KMS-11 (cell line): ENCODE results near the gene CLDN16.

Experiments
- H2AFZ ChIP-seq: fragments of 200-600 bp; sonication (generic); 2 replicates; pipeline ENCODE4 v1.6.1; 2016; ENCODE audit warnings: antibody characterized with exemption, mixed run types, low read depth
- H3K27ac ChIP-seq: fragments of 200-600 bp; sonication (generic); 2 replicates; pipeline ENCODE4 v1.6.1; 2016; ENCODE audit warnings: mild to moderate bottlenecking, mixed run types
- H3K27me3 ChIP-seq: fragments of 200-600 bp; sonication (generic); 2 replicates; pipeline ENCODE4 v1.6.1; 2017; ENCODE audit warnings: mild to moderate bottlenecking, low read depth, mixed run types, moderate library complexity; ENCODE audit not compliant: insufficient read depth
- H3K36me3 ChIP-seq: fragments of 200-600 bp; sonication (generic); 2 replicates; pipeline ENCODE4 v1.6.1; 2017; ENCODE audit warnings: mild to moderate bottlenecking, mixed run types; ENCODE audit not compliant: insufficient read depth
- H3K4me1 ChIP-seq: fragments of 200-600 bp; sonication (generic); 2 replicates; pipeline ENCODE4 v1.6.1; 2016; ENCODE audit warnings: mild to moderate bottlenecking, low read depth, mixed run types; ENCODE audit not compliant: poor library complexity, severe bottlenecking
- H3K4me2 ChIP-seq: fragments of 200-600 bp; sonication (generic); 2 replicates; pipeline ENCODE4 v1.7.0; 2016; ENCODE audit warnings: mild to moderate bottlenecking, mixed run types
- H3K4me3 ChIP-seq: fragments of 200-600 bp; sonication (generic); IDR thresholded peaks from 2 replicates; pipeline ENCODE4 v1.6.1; 2017; ENCODE audit warnings: low read depth, low read length, mixed read lengths; ENCODE audit not compliant: insufficient read depth
- H3K79me2 ChIP-seq: fragments of 200-600 bp; sonication (generic); 2 replicates; pipeline ENCODE4 v1.6.1; 2016; ENCODE audit warnings: low read depth, mixed run types; ENCODE audit not compliant: insufficient read depth
- H3K9ac ChIP-seq: fragments of 200-600 bp; sonication (generic); 2 replicates; pipeline ENCODE4 v1.6.1; 2016; ENCODE audit warnings: mild to moderate bottlenecking, mixed run types
- H4K20me1 ChIP-seq: fragments of 200-600 bp; sonication (generic); 2 replicates; pipeline ENCODE4 v1.6.1; 2016; ENCODE audit warnings: mild to moderate bottlenecking, mixed run types; ENCODE audit not compliant: insufficient read depth
- CTCF ChIP-seq: fragments of 200-600 bp; sonication (generic); conservative IDR thresholded peaks from 2 replicates; pipeline ENCODE4 v1.6.1; 2017; ENCODE audit warnings: low read depth, mild to moderate bottlenecking, antibody characterized with exemption, low read length, moderate library complexity, mixed read lengths

Gene CLDN16

GRCh38 chr3:190404715-190405114, 16.8 kb downstream of the CLDN16 start:
- H3K9ac ChIP-seq: no peak overlapping the region
- no peak overlapping the region for H3K4me3 ChIP-seq
- H3K27me3 ChIP-seq: no peaks in the 10 kb centered on the region
- no peaks in the 10 kb centered on the region for H3K4me1 ChIP-seq
- no peak overlapping the region for H3K27ac ChIP-seq
- no peak for TF ChIP-seq CTCF
- no peak overlapping the region for H2AFZ ChIP-seq
- no peaks in the 10 kb centered on the region for H4K20me1 ChIP-seq
- no peaks in the 10 kb centered on the region for H3K36me3 ChIP-seq
- no peak overlapping the region for H3K4me2 ChIP-seq
- H3K79me2 ChIP-seq: no peaks in the 10 kb centered on the region

GRCh38 chr3:190414297-190414696, 26.3 kb downstream of the CLDN16 start:
- Histone ChIP-seq H3K4me3 (no peak overlapping the region), H3K4me1 (no peaks in the 10 kb centered on the region), H3K9ac (no peak overlapping the region), H3K27me3 (no peaks in the 10 kb centered on the region), H3K27ac (no peak overlapping the region), H3K36me3 (no peaks in the 10 kb centered on the region), H3K4me2 (no peak overlapping the region), H3K79me2 (no peaks in the 10 kb centered on the region), H2AFZ (no peak overlapping the region), H4K20me1 (no peaks in the 10 kb centered on the region)
- TF ChIP-seq CTCF: no peak

GRCh38 chr3:190424108-190424477, 36.1 kb downstream of the CLDN16 start:
- Histone ChIP-seq H3K27ac (no peak overlapping the region), H3K4me2 (no peak overlapping the region; the same call in 1 of the 2 replicates), H3K4me1 (peaks cover 3% of the 10 kb centered on the region), H3K9ac (no peak overlapping the region), H3K27me3 (no peaks in the 10 kb centered on the region), H4K20me1 (no peaks in the 10 kb centered on the region), H3K36me3 (no peaks in the 10 kb centered on the region), H2AFZ (0 out of 2 replicates have a peak overlapping the region, but pooled peaks have one; percentile 50), H3K4me3 (no peak overlapping the region), H3K79me2 (no peaks in the 10 kb centered on the region)
- no peak for TF ChIP-seq CTCF

- Histone ChIP-seq H2AFZ (peak overlapping the region; percentile 50), H3K36me3 (no peaks in the 10 kb centered on the region), H3K4me3 (no peak overlapping the region), H3K4me2 (peak overlapping the region; percentile 26; the same call in 1 of the 2 replicates), H4K20me1 (no peaks in the 10 kb centered on the region), H3K79me2 (no peaks in the 10 kb centered on the region), H3K4me1 (peaks cover 3% of the 10 kb centered on the region), H3K9ac (no peak overlapping the region), H3K27ac (no peak overlapping the region), H3K27me3 (no peaks in the 10 kb centered on the region)
- peak; percentile 83 for TF ChIP-seq CTCF
These were observed 36.8 kb downstream of the CLDN16 start for GRCh38 chr3:190424478-190425439.
